Calu3 (cell line): ENCODE data around the gene CELSR1. TPM values are rescaled to one million over a fixed set of nuclear protein-coding genes. Genes with fewer than 3 reads are reported as not detected.

Experiments
- BruUV-seq: library from RNA; stranded (reverse); fragments of 400-500 nt; replicated peaks from 2 replicates; lab custom pipeline; 2021; lab: Mats Ljungman, UMichigan
- CTCF ChIA-PET: fragments of 300-600 bp; sonication (Branson Sonifier 250); formaldehyde crosslinking; loops from one replicate; lab custom pipeline; 2022; ENCODE audit warnings: antibody characterized with exemption; lab: Charles Lee
- DNase-seq: peaks from one replicate; pipeline ENCODE4 v3.0.0; 2022
- H3K27ac Mint-ChIP-seq: one replicate; pipeline ENCODE4 v1.8.0; 2022; ENCODE audit warnings: mixed read lengths; ENCODE audit not compliant: unreplicated experiment
- H3K27me3 Mint-ChIP-seq: one replicate; pipeline ENCODE4 v1.8.0; 2022; ENCODE audit warnings: mixed read lengths; ENCODE audit not compliant: unreplicated experiment
- H3K36me3 Mint-ChIP-seq: one replicate; pipeline ENCODE4 v1.8.0; 2022; ENCODE audit warnings: mild to moderate bottlenecking, moderate library complexity, mixed read lengths; ENCODE audit not compliant: insufficient read depth, unreplicated experiment
- H3K4me1 Mint-ChIP-seq: one replicate; pipeline ENCODE4 v1.8.0; 2022; ENCODE audit warnings: mild to moderate bottlenecking, low read depth, mixed read lengths; ENCODE audit not compliant: unreplicated experiment
- H3K4me3 Mint-ChIP-seq: one replicate; pipeline ENCODE4 v1.8.0; 2022; ENCODE audit warnings: mild to moderate bottlenecking, low read depth, moderate library complexity, mixed read lengths; ENCODE audit not compliant: unreplicated experiment
- H3K9me3 Mint-ChIP-seq: one replicate; pipeline ENCODE4 v1.8.0; 2022; ENCODE audit warnings: low read depth, mixed read lengths; ENCODE audit not compliant: unreplicated experiment
- intact Hi-C: fragments of 100-400 bp; cut with micrococcal nuclease; formaldehyde crosslinking; loops from one replicate; pipeline ENCODE4 v1.10.0; 2022; ENCODE audit not compliant: unreplicated experiment
- total RNA-seq: library from RNA; stranded (reverse); gene quantifications from 2 replicates; pipeline ENCODE4 v1.2.3, GENCODE V29; 2022
- TF ChIP-seq, protein P1 (sequence below): fragments of 200-600 bp; IDR thresholded peaks from one replicate; pipeline ENCODE4 v1.8.0; 2022; ENCODE audit warnings: antibody characterized with exemption; ENCODE audit not compliant: unreplicated experiment

CELSR1 gene
- total RNA-seq, 1 experiment from 2014 or later: 45.5 TPM

DNA sequence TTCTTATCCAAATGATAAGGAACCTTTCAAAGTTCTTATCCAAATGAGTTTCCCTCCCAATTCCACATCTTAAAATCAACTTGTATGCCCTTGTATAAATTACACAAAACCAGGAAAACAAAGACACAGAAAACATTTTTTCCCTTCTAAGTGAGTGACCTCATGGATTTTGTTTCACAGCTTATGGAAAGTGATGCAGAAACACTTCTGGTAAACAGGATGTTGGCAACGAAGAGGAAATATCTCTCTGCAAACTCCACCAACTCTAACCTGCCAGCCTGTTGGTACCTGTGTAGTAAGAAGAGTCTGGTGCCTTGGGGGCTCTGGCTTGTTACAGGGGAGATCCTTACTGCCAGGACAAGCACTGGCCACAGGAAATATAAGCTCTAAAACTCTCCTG is 57.0 kb downstream of the CELSR1 start:
- no peak for DNase-seq
- CTCF ChIA-PET: interaction anchor here (0.6 kb wide), 1 partner anchor 13 kb away, joined by 3 read pairs; no protein-coding TSS in a partner anchor
- peaks cover 28% of the 10 kb centered on the region for H3K4me1 Mint-ChIP-seq
- no peak overlapping the region for H3K27ac Mint-ChIP-seq
- H3K9me3 Mint-ChIP-seq: peaks cover 3% of the 10 kb centered on the region
- TF ChIP-seq, protein P1, sequence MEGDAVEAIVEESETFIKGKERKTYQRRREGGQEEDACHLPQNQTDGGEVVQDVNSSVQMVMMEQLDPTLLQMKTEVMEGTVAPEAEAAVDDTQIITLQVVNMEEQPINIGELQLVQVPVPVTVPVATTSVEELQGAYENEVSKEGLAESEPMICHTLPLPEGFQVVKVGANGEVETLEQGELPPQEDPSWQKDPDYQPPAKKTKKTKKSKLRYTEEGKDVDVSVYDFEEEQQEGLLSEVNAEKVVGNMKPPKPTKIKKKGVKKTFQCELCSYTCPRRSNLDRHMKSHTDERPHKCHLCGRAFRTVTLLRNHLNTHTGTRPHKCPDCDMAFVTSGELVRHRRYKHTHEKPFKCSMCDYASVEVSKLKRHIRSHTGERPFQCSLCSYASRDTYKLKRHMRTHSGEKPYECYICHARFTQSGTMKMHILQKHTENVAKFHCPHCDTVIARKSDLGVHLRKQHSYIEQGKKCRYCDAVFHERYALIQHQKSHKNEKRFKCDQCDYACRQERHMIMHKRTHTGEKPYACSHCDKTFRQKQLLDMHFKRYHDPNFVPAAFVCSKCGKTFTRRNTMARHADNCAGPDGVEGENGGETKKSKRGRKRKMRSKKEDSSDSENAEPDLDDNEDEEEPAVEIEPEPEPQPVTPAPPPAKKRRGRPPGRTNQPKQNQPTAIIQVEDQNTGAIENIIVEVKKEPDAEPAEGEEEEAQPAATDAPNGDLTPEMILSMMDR: no peak
- no TSS peak for BruUV-seq
- peaks cover 4% of the 10 kb centered on the region for H3K36me3 Mint-ChIP-seq
- intact Hi-C loops: no loop called here
- H3K4me3 Mint-ChIP-seq: no peak overlapping the region
- no peaks in the 10 kb centered on the region for H3K27me3 Mint-ChIP-seq

DNA sequence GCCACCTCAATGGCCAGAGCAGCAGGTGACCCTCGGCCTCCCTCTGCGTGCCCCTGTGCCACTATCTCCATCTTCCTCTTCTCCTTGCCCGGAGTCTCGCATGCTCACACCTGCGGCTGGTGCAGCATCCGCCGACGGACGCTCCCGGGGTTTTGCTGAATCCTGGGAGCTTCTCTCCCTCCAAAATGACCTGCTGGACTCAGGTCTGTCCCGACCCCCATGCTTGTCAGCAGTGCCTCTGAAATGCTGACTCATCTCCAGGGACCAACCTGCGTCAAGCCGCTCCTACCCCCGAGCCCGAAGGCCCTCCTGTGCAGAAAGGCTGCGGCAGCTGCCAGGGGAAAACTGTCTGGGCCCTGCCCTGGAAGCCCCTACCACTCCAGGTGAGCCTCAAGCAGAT is 58.4 kb downstream of the CELSR1 start:
- Mint-ChIP-seq H3K4me1 (peaks cover 17% of the 10 kb centered on the region), H3K36me3 (peaks cover 4% of the 10 kb centered on the region), H3K9me3 (peaks cover 3% of the 10 kb centered on the region), H3K27me3 (no peaks in the 10 kb centered on the region), H3K27ac (no peak overlapping the region), H3K4me3 (no peak overlapping the region)
- CTCF ChIA-PET: no interaction called here
- no TSS peak for BruUV-seq
- TF ChIP-seq, protein P1: no peak
- DNase-seq: no peak
- intact Hi-C loops: no loop called here

DNA sequence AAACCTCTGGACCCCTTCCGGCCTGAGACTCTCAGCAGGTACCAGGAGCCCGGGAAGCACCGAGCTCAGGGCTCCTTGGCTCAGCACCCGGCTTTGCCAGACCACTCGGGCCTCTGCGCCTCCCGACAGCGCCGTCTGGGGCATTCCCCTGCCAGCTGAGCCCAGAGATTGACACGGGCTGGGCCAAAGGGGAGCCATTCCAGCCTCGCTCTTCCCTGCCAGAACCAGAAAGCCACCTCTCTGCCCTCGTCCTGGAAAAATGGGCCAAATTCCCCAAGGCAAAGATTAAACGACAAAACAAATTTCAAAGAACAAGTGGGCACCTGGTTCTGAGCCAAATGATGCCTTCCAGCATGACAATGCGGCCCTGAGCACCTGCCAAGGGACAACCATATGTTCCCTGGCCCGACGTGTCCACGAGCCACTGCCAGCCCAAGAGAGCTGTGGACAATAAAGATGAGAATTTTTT is 59.3 kb downstream of the CELSR1 start:
- CTCF ChIA-PET: no interaction called here
- peaks cover 3% of the 10 kb centered on the region for H3K9me3 Mint-ChIP-seq
- BruUV-seq: no TSS peak
- no peak for DNase-seq
- H3K4me1 Mint-ChIP-seq: peaks cover 9% of the 10 kb centered on the region
- intact Hi-C loops: no loop called here
- no peak overlapping the region for H3K27ac Mint-ChIP-seq
- TF ChIP-seq, protein P1: no peak
- H3K4me3 Mint-ChIP-seq: no peak overlapping the region
- H3K27me3 Mint-ChIP-seq: no peaks in the 10 kb centered on the region
- no peaks in the 10 kb centered on the region for H3K36me3 Mint-ChIP-seq

DNA sequence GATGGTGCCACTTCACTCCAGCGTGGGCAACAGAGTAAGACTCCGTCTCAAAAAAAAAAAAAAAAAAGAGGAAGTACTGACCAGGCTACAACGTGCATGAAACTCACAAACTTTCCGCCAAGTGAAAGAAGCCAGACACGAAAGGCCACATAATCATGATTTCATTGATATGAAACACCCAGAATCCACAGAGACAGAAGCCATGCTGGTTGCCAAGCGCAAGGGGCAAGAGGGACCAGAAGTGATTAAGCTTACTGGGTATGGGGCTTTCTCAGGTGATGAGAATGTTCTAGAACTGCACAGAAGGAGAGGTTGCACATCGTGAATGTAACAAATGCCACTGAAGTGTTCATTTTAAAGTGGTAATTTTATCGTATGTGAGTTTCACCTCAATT is 60.9 kb downstream of the CELSR1 start:
- CTCF ChIA-PET: interaction anchor here (1.1 kb wide), 1 partner anchor 13 kb away, joined by 3 read pairs; no protein-coding TSS in a partner anchor
- Mint-ChIP-seq H3K36me3 (no peaks in the 10 kb centered on the region), H3K4me3 (no peak overlapping the region), H3K27me3 (no peaks in the 10 kb centered on the region), H3K27ac (no peak overlapping the region), H3K9me3 (no peaks in the 10 kb centered on the region), H3K4me1 (peaks cover 9% of the 10 kb centered on the region)
- no TSS peak for BruUV-seq
- no peak for DNase-seq
- TF ChIP-seq, protein P1: no peak
- intact Hi-C loops: no loop called here
